Ascending aorta (tissue), 2 donors: Measurements from ENCODE around the gene HDAC3. TPM values are rescaled to one million over a fixed set of nuclear protein-coding genes. Genes with fewer than 3 reads are reported as not detected.

Source experiments
- DNase-seq, 2 donors: peaks; one replicate each; pipeline ENCODE4 v3.0.0-alpha.2; 2019; ENCODE audit warnings: low spot score in 2 of 2
- H3K27ac ChIP-seq, 2 donors: fragments of 200-600 bp; sonication (generic); one replicate each; pipeline ENCODE4 v1.5.1; 2016 to 2017; ENCODE audit warnings: mild to moderate bottlenecking in 1 of 2
- H3K27me3 ChIP-seq: fragments of 200-600 bp; sonication (generic); one replicate; pipeline ENCODE4 v1.5.1; 2017
- H3K36me3 ChIP-seq, 2 donors: fragments of 200-600 bp; sonication (generic); one replicate each; pipeline ENCODE4 v1.5.1; 2016
- H3K4me1 ChIP-seq, 2 donors: fragments of 200-600 bp; sonication (generic); one replicate each; pipeline ENCODE4 v1.5.1; 2016 to 2017; ENCODE audit warnings: mild to moderate bottlenecking in 1 of 2
- H3K4me3 ChIP-seq, 2 donors: fragments of 200-600 bp; sonication (generic); one replicate each; pipeline ENCODE4 v1.5.1; 2016 to 2017; ENCODE audit warnings: mild to moderate bottlenecking in 1 of 2
- H3K9me3 ChIP-seq, 2 donors: fragments of 200-600 bp; sonication (generic); one replicate each; pipeline ENCODE4 v1.5.1; 2016
- CTCF ChIP-seq, 3 experiments: fragments of 200-600 bp in 2 of 3; fragments of 450-650 bp in 1 of 3; sonication (generic) in 2 of 3; IDR thresholded peaks; one replicate each; pipeline ENCODE4 v1.5.1; 2016 to 2019; ENCODE audit warnings: antibody characterized with exemption in 3 of 3, mild to moderate bottlenecking in 1 of 3, moderate library complexity in 1 of 3
- intact Hi-C: fragments of 100-400 bp; cut with DNase I; formaldehyde crosslinking; loops from one replicate; pipeline ENCODE4 v1.15.1; 2023
- total RNA-seq: library from RNA; depleted of rRNA; stranded (reverse); fragments of >200 nt; gene quantifications from one replicate; pipeline ENCODE4 v1.1.0, GENCODE V29; 2016

Gene HDAC3
- total RNA-seq, 1 donor from 2014 or later = 43.4 TPM

GRCh38 chr5:141681295-141681694, 44.6 kb upstream of the HDAC3 start:
- intact Hi-C loops = no loop called here

GRCh38 chr5:141680751-141681201, 44.1 kb upstream of the HDAC3 start:
- H3K36me3 ChIP-seq = peaks cover 0 to 5% of the 10 kb centered on the region in 2 donors
- H3K4me1 ChIP-seq = peaks cover 4 to 17% of the 10 kb centered on the region in 2 donors
- peak overlapping the region; percentile 80 to 94 for H3K27ac ChIP-seq
- no peaks in the 10 kb centered on the region for H3K9me3 ChIP-seq
- no peak for TF ChIP-seq CTCF (IDR thresholded peaks at IDR 0.05)
- no peaks in the 10 kb centered on the region for H3K27me3 ChIP-seq
- intact Hi-C loops = no loop called here
- no peak for DNase-seq
- peak overlapping the region in 1 of 2 donors; percentile 81 for H3K4me3 ChIP-seq

More at GRCh38 chr5:141681295-141681694, 44.6 kb upstream of the HDAC3 start:
- H3K36me3 ChIP-seq = peaks cover 0 to 5% of the 10 kb centered on the region in 2 donors
- peak overlapping the region; percentile 70 to 81 for H3K4me3 ChIP-seq
- H3K27ac ChIP-seq = peak overlapping the region; percentile 80 to 94
- no peaks in the 10 kb centered on the region for H3K9me3 ChIP-seq
- peaks cover 4 to 17% of the 10 kb centered on the region in 2 donors for H3K4me1 ChIP-seq
- DNase-seq = no peak
- H3K27me3 ChIP-seq = no peaks in the 10 kb centered on the region
- no peak for TF ChIP-seq CTCF (IDR thresholded peaks at IDR 0.05)

GRCh38 chr5:141680178-141680577, 43.5 kb upstream of the HDAC3 start:
- H3K9me3 ChIP-seq = no peaks in the 10 kb centered on the region
- H3K4me1 ChIP-seq = peaks cover 4 to 17% of the 10 kb centered on the region in 2 donors
- TF ChIP-seq CTCF (IDR thresholded peaks at IDR 0.05) = no peak
- H3K4me3 ChIP-seq = no peak overlapping the region
- H3K27ac ChIP-seq = no peak overlapping the region
- DNase-seq = no peak
- intact Hi-C loops = no loop called here
- H3K36me3 ChIP-seq = peaks cover 0 to 5% of the 10 kb centered on the region in 2 donors
- H3K27me3 ChIP-seq = no peaks in the 10 kb centered on the region

GRCh38 chr5:141677415-141677814, 40.8 kb upstream of the HDAC3 start:
- intact Hi-C loops = no loop called here
- Histone ChIP-seq H3K9me3 (no peaks in the 10 kb centered on the region), H3K4me1 (peaks cover 4 to 16% of the 10 kb centered on the region in 2 donors), H3K27me3 (no peaks in the 10 kb centered on the region), H3K27ac (no peak overlapping the region), H3K4me3 (no peak overlapping the region), H3K36me3 (peaks cover 0 to 9% of the 10 kb centered on the region in 2 donors)
- no peak for DNase-seq
- no peak for TF ChIP-seq CTCF (IDR thresholded peaks at IDR 0.05)

- peaks cover 5 to 13% of the 10 kb centered on the region in 2 donors for H3K36me3 ChIP-seq
- DNase-seq = no peak
- peaks cover 0 to 5% of the 10 kb centered on the region in 2 donors for H3K4me1 ChIP-seq
- no peaks in the 10 kb centered on the region for H3K27me3 ChIP-seq
- H3K4me3 ChIP-seq = no peak overlapping the region
- intact Hi-C loops = no loop called here
- no peak for TF ChIP-seq CTCF (IDR thresholded peaks at IDR 0.05)
- H3K9me3 ChIP-seq = no peaks in the 10 kb centered on the region
- H3K27ac ChIP-seq = no peak overlapping the region
These were observed 39.0 kb upstream of the HDAC3 start for GRCh38 chr5:141675672-141676071.

GRCh38 chr5:141674747-141675146, 38.1 kb upstream of the HDAC3 start:
- H3K27ac ChIP-seq = no peak overlapping the region
- intact Hi-C loops = no loop called here
- H3K4me1 ChIP-seq = no peaks in the 10 kb centered on the region
- no peaks in the 10 kb centered on the region for H3K9me3 ChIP-seq
- no peak for TF ChIP-seq CTCF (IDR thresholded peaks at IDR 0.05)
- no peak overlapping the region for H3K4me3 ChIP-seq
- DNase-seq = no peak
- H3K36me3 ChIP-seq = peaks cover 5 to 15% of the 10 kb centered on the region in 2 donors
- H3K27me3 ChIP-seq = no peaks in the 10 kb centered on the region
